ENCODE results near the gene RPS29.

Gene RPS29

GRCh38 chr14:49615776-49616175 is 29.6 kb upstream of the RPS29 start:
- CTCF ChIA-PET = interaction anchor here (0.8 kb wide), 1 partner anchor 10 kb away, joined by 3 read pairs; no protein-coding TSS in a partner anchor
- no peak for TF ChIP-seq CTCF (IDR thresholded peaks at IDR 0.05; ENCODE audit: control extremely low read depth, extremely low read depth, low read depth, missing control alignments)
- POLR2A ChIA-PET = no interaction called here
- no peak for DNase-seq (ENCODE audit: extremely low spot score)

DNA sequence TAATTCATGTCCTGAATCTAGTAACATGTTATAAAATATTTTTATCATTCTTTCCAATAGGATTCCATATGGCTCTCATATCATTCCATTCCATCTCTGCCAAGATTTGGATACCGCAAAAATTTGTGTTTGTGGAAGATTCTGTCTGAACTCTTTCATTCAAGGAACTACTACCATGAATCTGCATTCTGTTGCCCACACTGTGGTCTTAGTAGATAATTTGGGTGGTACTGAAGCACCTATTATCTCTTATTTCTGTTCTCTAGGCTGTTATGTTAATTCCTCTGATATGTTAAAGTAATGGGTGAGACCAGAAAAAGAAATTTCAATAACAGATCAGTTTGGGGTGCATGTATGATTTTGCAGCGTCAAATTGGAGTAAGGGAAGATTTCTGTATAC is 28.0 kb upstream of the RPS29 start:
- no peak for DNase-seq (ENCODE audit: extremely low spot score)
- no peak for TF ChIP-seq CTCF (IDR thresholded peaks at IDR 0.05; ENCODE audit: control extremely low read depth, extremely low read depth, low read depth, missing control alignments)
- POLR2A ChIA-PET = no interaction called here
- CTCF ChIA-PET = no interaction called here

DNA sequence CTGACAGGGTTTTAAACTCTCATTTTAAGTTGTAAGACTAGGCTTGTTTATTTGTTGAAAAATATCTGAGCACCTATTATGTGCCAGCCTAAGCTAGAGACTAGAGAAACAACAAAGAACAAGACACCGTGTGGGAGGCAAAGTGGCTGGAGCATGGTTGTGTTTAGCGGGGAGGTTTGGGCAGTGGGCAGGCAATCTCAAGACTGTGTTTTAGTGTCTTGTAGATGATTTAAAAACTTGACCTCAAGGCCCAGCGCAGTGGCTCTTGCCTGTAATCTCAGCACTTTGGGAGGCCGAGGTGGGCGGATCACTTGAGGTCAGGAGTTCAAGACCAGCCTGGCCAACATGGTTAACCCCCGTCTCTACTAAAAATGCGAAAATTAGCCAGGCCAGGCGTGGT is 26.5 kb upstream of the RPS29 start:
- no peak for TF ChIP-seq CTCF (IDR thresholded peaks at IDR 0.05; ENCODE audit: control extremely low read depth, extremely low read depth, low read depth, missing control alignments)
- DNase-seq (ENCODE audit: extremely low spot score) = no peak
- ChIA-PET CTCF (interaction anchor here (1.3 to 2.6 kb wide), 3 partner anchors 8 to 25 kb away, joined by 5 to 13 read pairs (median 6); partner anchors contain the start of genes MGAT2 and RPL36AL), POLR2A (no interaction called here)

DNA sequence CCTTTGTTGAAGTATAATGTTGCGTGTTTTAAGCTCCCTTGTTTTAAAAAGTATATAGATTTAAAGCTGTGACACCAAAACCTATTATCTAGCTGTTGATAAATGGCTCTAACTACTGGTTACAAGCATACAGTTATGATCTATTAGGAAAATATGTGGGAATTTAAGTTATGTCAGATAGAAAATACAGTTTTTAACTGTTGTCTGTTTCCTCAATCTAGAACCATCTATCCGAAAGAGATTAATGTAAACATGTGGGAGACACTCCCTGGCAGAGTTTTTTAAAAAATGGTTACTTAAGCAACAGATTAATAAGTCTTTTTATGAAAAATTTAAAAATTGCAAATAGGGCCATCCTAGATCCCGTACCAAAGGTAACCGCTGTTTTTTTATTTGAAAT is 26.1 kb upstream of the RPS29 start:
- DNase-seq (ENCODE audit: extremely low spot score) = no peak
- POLR2A ChIA-PET = no interaction called here
- CTCF ChIA-PET = interaction anchor here (1.3 to 2.6 kb wide), 3 partner anchors 8 to 25 kb away, joined by 5 to 13 read pairs (median 6); partner anchors contain the start of genes MGAT2 and RPL36AL
- no peak for TF ChIP-seq CTCF (IDR thresholded peaks at IDR 0.05; ENCODE audit: control extremely low read depth, extremely low read depth, low read depth, missing control alignments)

- POLR2A ChIA-PET = no interaction called here
- CTCF ChIA-PET = interaction anchor here (0.9 to 1.4 kb wide), 3 partner anchors 11 to 20 kb away, joined by 3 to 6 read pairs (median 3); partner anchors contain the start of genes MGAT2 and RPL36AL
Measured at GRCh38 chr14:49607583-49607982, 21.4 kb upstream of the RPS29 start.

DNA sequence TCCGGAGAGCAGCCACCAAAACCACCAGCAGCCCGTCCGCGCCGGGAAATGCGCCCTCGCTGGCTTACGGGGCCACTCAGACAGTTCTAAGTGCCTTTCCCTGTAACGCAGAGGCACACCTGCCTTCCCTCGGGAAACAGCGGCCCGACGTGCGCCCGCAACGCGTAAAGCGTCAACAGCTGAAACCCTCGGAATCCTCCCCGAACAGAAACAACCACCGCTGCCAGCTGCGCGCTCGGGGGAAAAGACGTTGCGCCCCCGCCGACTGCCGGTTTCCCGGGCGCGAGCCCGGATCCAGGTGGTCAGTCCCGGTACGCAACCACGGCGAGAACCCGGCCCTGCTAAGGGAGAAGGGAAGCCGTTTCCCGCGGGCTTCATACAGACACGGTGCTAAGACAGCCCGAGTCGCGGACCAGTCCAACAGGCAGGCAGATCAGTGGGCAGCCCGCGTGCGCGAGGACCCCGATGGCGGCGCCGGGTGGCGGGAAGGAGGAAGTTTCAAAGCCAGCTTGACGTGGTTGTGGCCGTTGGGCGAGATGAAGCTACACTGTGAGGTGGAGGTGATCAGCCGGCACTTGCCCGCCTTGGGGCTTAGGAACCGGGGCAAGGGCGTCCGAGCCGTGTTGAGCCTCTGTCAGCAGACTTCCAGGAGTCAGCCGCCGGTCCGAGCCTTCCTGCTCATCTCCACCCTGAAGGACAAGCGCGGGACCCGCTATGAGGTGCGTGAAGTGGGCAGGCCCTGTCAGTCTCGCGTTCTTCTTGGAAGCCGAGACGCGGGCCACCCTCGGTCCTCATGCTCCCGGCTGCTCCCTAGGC is 12.5 kb upstream of the RPS29 start, which contains the start of gene LRR1:
Gene LRR1 (plus strand): TSS at position 456 of the 816 bp plus-strand sequence. CDS start 81 bp downstream, at position 537.
- DNase-seq (ENCODE audit: extremely low spot score) = peak; percentile 82
- ChIA-PET POLR2A (interaction anchor here (0.7 to 1.7 kb wide), 4 partner anchors 12 to 264 kb away, joined by 5 to 11 read pairs (median 8); partner anchors contain the start of genes MGAT2, RPL36AL and RPS29), CTCF (interaction anchor here (0.6 to 3.1 kb wide), 8 partner anchors 9 to 263 kb away, joined by 3 to 44 read pairs (median 3); partner anchors contain the start of genes DNAAF2, MGAT2, NEMF and RPL36AL)
- no peak for TF ChIP-seq CTCF (IDR thresholded peaks at IDR 0.05; ENCODE audit: control extremely low read depth, extremely low read depth, low read depth, missing control alignments)

More at GRCh38 chr14:49607583-49607982, 21.4 kb upstream of the RPS29 start:
- TF ChIP-seq CTCF (IDR thresholded peaks at IDR 0.05; ENCODE audit: control extremely low read depth, extremely low read depth, low read depth, missing control alignments) = no peak
- DNase-seq (ENCODE audit: extremely low spot score) = no peak
